Measurements from ENCODE around the gene SGPL1.

Gene SGPL1

DNA sequence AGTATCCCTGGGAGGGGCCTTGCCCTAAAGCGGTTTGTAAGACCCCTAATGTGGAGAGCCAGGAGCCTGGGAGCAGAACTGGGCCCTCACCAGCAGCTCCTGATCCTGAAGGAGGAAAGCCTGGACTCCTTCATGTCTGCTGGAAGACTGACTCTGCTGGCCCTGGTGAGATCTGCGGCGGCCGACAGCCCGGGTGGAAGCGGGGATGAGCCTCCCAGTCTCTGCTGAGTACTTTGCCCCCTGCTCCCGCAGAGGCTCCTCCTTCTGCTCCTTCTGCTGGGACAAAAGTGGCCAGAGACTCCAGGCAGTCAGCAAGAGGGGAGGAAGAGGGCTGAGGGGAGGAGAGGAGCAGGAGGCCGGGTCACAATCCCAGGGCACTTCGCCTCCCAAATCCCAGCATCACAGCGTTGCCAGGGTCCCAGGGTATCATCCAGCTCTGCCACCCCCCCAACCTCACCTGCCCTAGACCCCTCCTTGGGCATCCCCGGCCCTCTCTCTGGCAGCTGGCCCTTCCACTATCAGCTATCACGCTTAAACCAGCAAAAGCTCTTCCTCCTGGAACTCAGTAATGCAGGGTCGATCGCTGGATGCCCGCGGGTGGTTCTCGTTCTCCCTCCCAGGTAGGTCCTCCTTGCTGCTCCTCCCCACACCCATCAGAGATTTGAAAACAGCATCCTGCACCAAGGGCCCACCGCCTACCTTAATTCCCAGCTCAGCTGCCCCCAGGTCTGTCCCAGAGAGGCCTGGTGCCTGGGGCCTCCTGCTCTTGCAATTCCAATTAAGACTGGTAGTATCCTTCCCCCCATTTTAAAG, 38.5 kb upstream of the SGPL1 start:
- TF ChIP-seq EP300 (IDR thresholded peaks at IDR 0.05; ENCODE audit: borderline replicate concordance) = no peak
- TF ChIP-seq CEBPB (IDR thresholded peaks at IDR 0.05) = no peak
- no peak for TF ChIP-seq NFIC (IDR thresholded peaks at IDR 0.05)
- TF ChIP-seq USF1 (IDR thresholded peaks at IDR 0.05) = no peak
- no peak for TF ChIP-seq EGR1 (IDR thresholded peaks at IDR 0.05)

DNA sequence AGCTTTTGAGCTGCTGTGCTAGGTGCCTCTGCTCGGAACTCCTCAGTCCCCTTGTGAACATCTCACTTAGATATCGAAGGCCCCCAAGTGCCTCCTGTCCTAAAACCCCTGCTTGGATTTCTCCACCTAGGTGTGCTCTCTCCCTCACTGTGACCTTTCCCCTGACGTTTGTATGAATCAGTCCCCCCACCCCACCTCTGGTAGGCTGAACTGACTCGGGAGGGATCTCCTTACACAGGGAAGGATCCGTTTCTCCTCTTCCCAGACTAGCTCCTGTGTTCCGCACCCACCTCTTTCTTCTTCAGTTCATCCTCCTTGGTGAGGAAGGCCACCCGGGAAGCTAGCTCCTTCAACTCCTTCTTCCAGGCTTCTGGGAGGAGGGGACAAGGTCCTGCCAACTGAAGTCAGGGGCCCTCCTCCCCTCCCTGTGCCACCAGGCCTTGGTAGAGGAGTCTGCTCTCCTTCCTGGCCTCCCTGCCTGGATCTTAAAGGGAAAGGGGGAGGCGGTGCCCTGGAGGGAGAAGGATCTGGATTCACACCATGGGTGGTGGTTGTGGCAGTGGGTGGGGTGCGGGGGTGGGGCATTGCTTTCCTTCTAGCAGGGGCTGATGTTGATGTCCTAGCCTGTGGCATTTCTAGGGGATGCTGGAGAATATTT, 37.4 kb upstream of the SGPL1 start:
- no peak for TF ChIP-seq NFIC (IDR thresholded peaks at IDR 0.05)
- TF ChIP-seq, protein P1, sequence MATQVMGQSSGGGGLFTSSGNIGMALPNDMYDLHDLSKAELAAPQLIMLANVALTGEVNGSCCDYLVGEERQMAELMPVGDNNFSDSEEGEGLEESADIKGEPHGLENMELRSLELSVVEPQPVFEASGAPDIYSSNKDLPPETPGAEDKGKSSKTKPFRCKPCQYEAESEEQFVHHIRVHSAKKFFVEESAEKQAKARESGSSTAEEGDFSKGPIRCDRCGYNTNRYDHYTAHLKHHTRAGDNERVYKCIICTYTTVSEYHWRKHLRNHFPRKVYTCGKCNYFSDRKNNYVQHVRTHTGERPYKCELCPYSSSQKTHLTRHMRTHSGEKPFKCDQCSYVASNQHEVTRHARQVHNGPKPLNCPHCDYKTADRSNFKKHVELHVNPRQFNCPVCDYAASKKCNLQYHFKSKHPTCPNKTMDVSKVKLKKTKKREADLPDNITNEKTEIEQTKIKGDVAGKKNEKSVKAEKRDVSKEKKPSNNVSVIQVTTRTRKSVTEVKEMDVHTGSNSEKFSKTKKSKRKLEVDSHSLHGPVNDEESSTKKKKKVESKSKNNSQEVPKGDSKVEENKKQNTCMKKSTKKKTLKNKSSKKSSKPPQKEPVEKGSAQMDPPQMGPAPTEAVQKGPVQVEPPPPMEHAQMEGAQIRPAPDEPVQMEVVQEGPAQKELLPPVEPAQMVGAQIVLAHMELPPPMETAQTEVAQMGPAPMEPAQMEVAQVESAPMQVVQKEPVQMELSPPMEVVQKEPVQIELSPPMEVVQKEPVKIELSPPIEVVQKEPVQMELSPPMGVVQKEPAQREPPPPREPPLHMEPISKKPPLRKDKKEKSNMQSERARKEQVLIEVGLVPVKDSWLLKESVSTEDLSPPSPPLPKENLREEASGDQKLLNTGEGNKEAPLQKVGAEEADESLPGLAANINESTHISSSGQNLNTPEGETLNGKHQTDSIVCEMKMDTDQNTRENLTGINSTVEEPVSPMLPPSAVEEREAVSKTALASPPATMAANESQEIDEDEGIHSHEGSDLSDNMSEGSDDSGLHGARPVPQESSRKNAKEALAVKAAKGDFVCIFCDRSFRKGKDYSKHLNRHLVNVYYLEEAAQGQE (IDR thresholded peaks at IDR 0.05; ENCODE audit: low read depth) = no peak
- TF ChIP-seq ZBTB7A (IDR thresholded peaks at IDR 0.05; ENCODE audit: low read depth) = no peak
- no peak for TF ChIP-seq RAD21 (IDR thresholded peaks at IDR 0.05; ENCODE audit: low read depth)
- TF ChIP-seq TAF1 (IDR thresholded peaks at IDR 0.05; ENCODE audit: low read depth) = no peak
- TF ChIP-seq TEAD4 (IDR thresholded peaks at IDR 0.05) = no peak
- no peak for TF ChIP-seq YY1 (IDR thresholded peaks at IDR 0.05; ENCODE audit: low read depth)
- no peak for TF ChIP-seq FOXM1 (IDR thresholded peaks at IDR 0.05; ENCODE audit: borderline replicate concordance, low read depth)
- TF ChIP-seq EP300 (IDR thresholded peaks at IDR 0.05; ENCODE audit: borderline replicate concordance) = no peak
- no peak for TF ChIP-seq MAX (IDR thresholded peaks at IDR 0.05)
- TF ChIP-seq EGR1 (IDR thresholded peaks at IDR 0.05) = no peak

DNA sequence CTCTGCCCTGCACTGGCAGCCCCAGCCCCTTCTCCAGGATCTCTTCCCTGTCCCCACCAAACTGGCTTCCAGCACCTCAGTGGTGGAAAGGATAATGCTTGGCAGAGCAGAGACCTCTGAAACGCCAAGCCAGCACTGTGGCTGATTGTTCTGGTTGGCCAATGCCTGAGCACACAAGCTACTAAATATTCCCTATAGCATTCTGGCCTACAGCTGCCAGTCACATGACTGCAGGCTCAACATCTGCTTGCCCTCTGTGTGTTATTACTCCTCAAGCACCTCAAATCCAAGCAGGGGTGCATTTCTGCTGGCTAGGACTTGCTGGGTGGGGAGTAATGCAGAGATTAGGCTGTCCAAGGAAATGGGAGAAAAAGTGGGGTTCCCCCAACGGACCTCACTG, 36.7 kb upstream of the SGPL1 start:
- peak; percentile 31; the same call in 1 of the 2 replicates for TF ChIP-seq USF1 (IDR thresholded peaks at IDR 0.05)
- TF ChIP-seq, protein P1 (IDR thresholded peaks at IDR 0.05; ENCODE audit: low read depth) = no peak

- TF ChIP-seq FOXM1 (IDR thresholded peaks at IDR 0.05; ENCODE audit: borderline replicate concordance, low read depth) = no peak
Measured at GRCh38 chr10:70779511-70780369, 36.0 kb upstream of the SGPL1 start.

- TF ChIP-seq CEBPB (IDR thresholded peaks at IDR 0.05) (no peak), MAX (IDR thresholded peaks at IDR 0.05) (no peak), FOXM1 (IDR thresholded peaks at IDR 0.05; ENCODE audit: borderline replicate concordance, low read depth) (no peak), TCF12 (IDR thresholded peaks at IDR 0.05; ENCODE audit: low read depth) (no peak), EP300 (IDR thresholded peaks at IDR 0.05; ENCODE audit: borderline replicate concordance) (no peak), TAF1 (IDR thresholded peaks at IDR 0.05; ENCODE audit: low read depth) (no peak), TEAD4 (IDR thresholded peaks at IDR 0.05) (no peak), NFIC (IDR thresholded peaks at IDR 0.05) (no peak)
Measured at GRCh38 chr10:70780370-70780760, 35.4 kb upstream of the SGPL1 start.

DNA sequence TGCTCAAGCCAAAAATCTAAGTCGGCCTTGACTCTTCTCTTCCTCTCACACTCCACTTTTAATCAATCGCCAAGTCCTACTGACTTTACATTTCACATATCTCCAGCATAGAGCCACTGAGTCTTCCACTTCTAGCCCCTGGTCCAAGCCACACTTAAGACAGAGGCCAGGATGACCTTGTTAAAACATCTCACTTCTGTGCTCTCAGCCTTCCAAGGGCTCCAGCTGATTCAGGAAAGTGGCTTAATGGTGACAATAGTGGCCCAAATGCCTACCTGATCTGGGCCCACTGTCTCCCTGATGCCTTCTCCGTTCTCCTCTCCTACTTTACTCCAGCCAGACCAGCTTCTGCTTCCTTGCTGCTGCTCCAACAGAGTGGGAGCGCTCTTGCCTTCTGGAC, 35.0 kb upstream of the SGPL1 start:
- TF ChIP-seq EGR1 (IDR thresholded peaks at IDR 0.05) = no peak
- TF ChIP-seq TAF1 (IDR thresholded peaks at IDR 0.05; ENCODE audit: low read depth) = no peak
- TF ChIP-seq USF1 (IDR thresholded peaks at IDR 0.05) = no peak
- TF ChIP-seq RAD21 (IDR thresholded peaks at IDR 0.05; ENCODE audit: low read depth) = no peak
- no peak for TF ChIP-seq EP300 (IDR thresholded peaks at IDR 0.05; ENCODE audit: borderline replicate concordance)
- TF ChIP-seq CREB1 (IDR thresholded peaks at IDR 0.05; ENCODE audit: low read depth) = no peak
- TF ChIP-seq TCF12 (IDR thresholded peaks at IDR 0.05; ENCODE audit: low read depth) = no peak
- TF ChIP-seq CEBPB (IDR thresholded peaks at IDR 0.05) = no peak
- TF ChIP-seq YY1 (IDR thresholded peaks at IDR 0.05; ENCODE audit: low read depth) = no peak
- TF ChIP-seq TEAD4 (IDR thresholded peaks at IDR 0.05) = no peak
- TF ChIP-seq NFIC (IDR thresholded peaks at IDR 0.05) = no peak
- TF ChIP-seq, protein P1 (IDR thresholded peaks at IDR 0.05; ENCODE audit: low read depth) = no peak
- no peak for TF ChIP-seq ZBTB7A (IDR thresholded peaks at IDR 0.05; ENCODE audit: low read depth)

Measured in Ishikawa (cell line).